ENCODE measurements around the gene GBF1. TPM values are rescaled to one million over a fixed set of nuclear protein-coding genes. Genes with fewer than 3 reads are reported as not detected.

The GBF1 gene
- total RNA-seq, 1 experiment from 2014 or later, result 69.8 TPM

- BruUV-seq (replicated peaks), result no TSS peak
- Mint-ChIP-seq H3K4me3 (ENCODE audit: unreplicated experiment) (no peak overlapping the region), H3K36me3 (ENCODE audit: insufficient read depth, unreplicated experiment) (no peaks in the 10 kb centered on the region), H3K4me1 (ENCODE audit: low read depth, unreplicated experiment) (no peaks in the 10 kb centered on the region), H3K27ac (ENCODE audit: unreplicated experiment) (no peak overlapping the region), H3K9me3 (ENCODE audit: unreplicated experiment) (no peaks in the 10 kb centered on the region), H3K27me3 (ENCODE audit: insufficient read depth, unreplicated experiment) (peaks cover 15% of the 10 kb centered on the region)
- TF ChIP-seq CTCF (IDR thresholded peaks at IDR 0.05; ENCODE audit: insufficient read depth in 1 of 2, low read depth in 1 of 2, low read length in 1 of 2, severe bottlenecking in 1 of 2, unreplicated experiment in 1 of 2), result no peak
- Histone ChIP-seq H3K4me1 (0 out of 2 replicates have a peak, but pooled peaks cover 2% of the 10 kb centered on the region), H3K27me3 (replicated peaks; ENCODE audit: control insufficient read depth, insufficient read depth, low read length) (peaks cover 1% of the 10 kb centered on the region; the same call in 1 of the 2 replicates), H3K36me3 (ENCODE audit: control insufficient read depth, insufficient read depth, low read length) (no peaks in the 10 kb centered on the region), H3K4me3 (ENCODE audit: low read depth, low read length) (no peak overlapping the region), H3K9me3 (no peaks in the 10 kb centered on the region)
- no peak for DNase-seq
- intact Hi-C loops (cut with micrococcal nuclease; ENCODE audit: unreplicated experiment), result no loop called here
- CTCF ChIA-PET, result no interaction called here
- POLR2A ChIA-PET, result no interaction called here
Observed at GRCh38 chr10:102413053-102413705, 167.8 kb downstream of the GBF1 start.

- H3K27ac Mint-ChIP-seq (ENCODE audit: unreplicated experiment), result no peak overlapping the region
- BruUV-seq (replicated peaks), result no TSS peak
- Histone ChIP-seq H3K36me3 (ENCODE audit: control insufficient read depth, insufficient read depth, low read length) (no peaks in the 10 kb centered on the region), H3K9me3 (no peaks in the 10 kb centered on the region), H3K27me3 (replicated peaks; ENCODE audit: control insufficient read depth, insufficient read depth, low read length) (peaks cover 1% of the 10 kb centered on the region; the same call in 1 of the 2 replicates), H3K4me1 (peaks cover 4% of the 10 kb centered on the region; the same call in 1 of the 2 replicates), H3K4me3 (ENCODE audit: low read depth, low read length) (no peak overlapping the region)
- no peaks in the 10 kb centered on the region for H3K9me3 Mint-ChIP-seq (ENCODE audit: unreplicated experiment)
- no peak for DNase-seq
- H3K36me3 Mint-ChIP-seq (ENCODE audit: insufficient read depth, unreplicated experiment), result peaks cover 2% of the 10 kb centered on the region
- peaks cover 2% of the 10 kb centered on the region for H3K4me1 Mint-ChIP-seq (ENCODE audit: low read depth, unreplicated experiment)
- H3K27me3 Mint-ChIP-seq (ENCODE audit: insufficient read depth, unreplicated experiment), result peaks cover 12% of the 10 kb centered on the region
- CTCF ChIA-PET, result no interaction called here
- TF ChIP-seq CTCF (IDR thresholded peaks at IDR 0.05; ENCODE audit: insufficient read depth in 1 of 2, low read depth in 1 of 2, low read length in 1 of 2, severe bottlenecking in 1 of 2, unreplicated experiment in 1 of 2), result no peak
- POLR2A ChIA-PET, result no interaction called here
- intact Hi-C loops (cut with micrococcal nuclease; ENCODE audit: unreplicated experiment), result no loop called here
- no peak overlapping the region for H3K4me3 Mint-ChIP-seq (ENCODE audit: unreplicated experiment)
Observed at GRCh38 chr10:102413806-102414561, 168.7 kb downstream of the GBF1 start.

- H3K27me3 ChIP-seq (replicated peaks; ENCODE audit: control insufficient read depth, insufficient read depth, low read length), result peaks cover 1% of the 10 kb centered on the region; the same call in 1 of the 2 replicates
- POLR2A ChIA-PET, result no interaction called here
- Mint-ChIP-seq H3K4me3 (ENCODE audit: unreplicated experiment) (no peak overlapping the region), H3K9me3 (ENCODE audit: unreplicated experiment) (no peaks in the 10 kb centered on the region), H3K27ac (ENCODE audit: unreplicated experiment) (no peak overlapping the region), H3K4me1 (ENCODE audit: low read depth, unreplicated experiment) (peaks cover 7% of the 10 kb centered on the region), H3K36me3 (ENCODE audit: insufficient read depth, unreplicated experiment) (peaks cover 9% of the 10 kb centered on the region), H3K27me3 (ENCODE audit: insufficient read depth, unreplicated experiment) (peaks cover 8% of the 10 kb centered on the region)
- no peaks in the 10 kb centered on the region for H3K36me3 ChIP-seq (ENCODE audit: control insufficient read depth, insufficient read depth, low read length)
- no peak for DNase-seq
- peaks cover 4% of the 10 kb centered on the region; the same call in 1 of the 2 replicates for H3K4me1 ChIP-seq
- intact Hi-C loops (cut with micrococcal nuclease; ENCODE audit: unreplicated experiment), result no loop called here
- CTCF ChIA-PET, result no interaction called here
- BruUV-seq (replicated peaks), result no TSS peak
- H3K9me3 ChIP-seq, result no peaks in the 10 kb centered on the region
- H3K4me3 ChIP-seq (ENCODE audit: low read depth, low read length), result no peak overlapping the region
- TF ChIP-seq CTCF (IDR thresholded peaks at IDR 0.05; ENCODE audit: insufficient read depth in 1 of 2, low read depth in 1 of 2, low read length in 1 of 2, severe bottlenecking in 1 of 2, unreplicated experiment in 1 of 2), result no peak
Observed at GRCh38 chr10:102414749-102415148, 169.4 kb downstream of the GBF1 start.
